ENCODE data around the gene FUT7.

GRCh38 chr9:137070201-137070905, 38.5 kb upstream of the FUT7 start, which contains the start of gene SAPCD2:
- TF ChIP-seq CTCF (IDR thresholded peaks at IDR 0.05) (no peak), ZFX (IDR thresholded peaks at IDR 0.05; ENCODE audit: borderline replicate concordance) (no peak)
